GM21529 (cell line): ENCODE data around the gene LARGE2.

ENCODE experiments used
- ATAC-seq: cut with Tn5 transposase; IDR thresholded peaks from one replicate; pipeline ENCODE4 v1.9.1; 2021; ENCODE audit not compliant: unreplicated experiment

LARGE2 gene

DNA sequence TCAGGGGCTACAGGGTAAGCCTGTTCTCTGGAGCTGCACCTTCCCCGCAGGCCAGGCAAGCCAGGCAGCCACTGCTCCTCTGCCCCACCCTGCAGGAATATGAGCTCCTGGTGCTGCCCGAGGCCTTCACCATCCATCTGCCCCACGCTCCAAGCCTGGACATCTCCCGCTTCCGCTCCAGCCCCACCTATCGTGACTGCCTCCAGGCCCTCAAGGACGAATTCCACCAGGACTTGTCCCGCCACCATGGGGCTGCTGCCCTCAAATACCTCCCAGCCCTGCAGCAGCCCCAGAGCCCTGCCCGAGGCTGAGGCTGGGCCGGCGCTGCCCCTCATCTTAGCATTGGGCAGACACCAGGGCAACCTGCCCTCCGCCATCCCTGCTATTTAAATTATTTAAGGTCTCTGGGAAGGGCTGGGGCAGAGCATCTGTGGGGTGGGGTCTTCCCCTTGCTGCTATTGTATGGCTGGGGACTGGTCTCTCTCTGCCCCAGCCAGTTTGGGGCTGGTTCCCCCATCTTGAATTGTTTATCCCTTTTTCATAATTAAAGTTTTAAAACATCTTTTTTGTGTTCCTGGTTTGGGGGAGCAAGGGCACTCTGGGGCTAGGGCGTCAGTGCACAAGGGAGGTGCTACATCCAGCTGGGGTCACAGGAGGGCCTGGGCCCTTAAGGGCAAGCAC lies 6.2 kb downstream of the LARGE2 start:
- no peak for ATAC-seq

GRCh38 chr11:45929486-45930030 lies 7.1 kb downstream of the LARGE2 start:
- ATAC-seq = peak; percentile 9

DNA sequence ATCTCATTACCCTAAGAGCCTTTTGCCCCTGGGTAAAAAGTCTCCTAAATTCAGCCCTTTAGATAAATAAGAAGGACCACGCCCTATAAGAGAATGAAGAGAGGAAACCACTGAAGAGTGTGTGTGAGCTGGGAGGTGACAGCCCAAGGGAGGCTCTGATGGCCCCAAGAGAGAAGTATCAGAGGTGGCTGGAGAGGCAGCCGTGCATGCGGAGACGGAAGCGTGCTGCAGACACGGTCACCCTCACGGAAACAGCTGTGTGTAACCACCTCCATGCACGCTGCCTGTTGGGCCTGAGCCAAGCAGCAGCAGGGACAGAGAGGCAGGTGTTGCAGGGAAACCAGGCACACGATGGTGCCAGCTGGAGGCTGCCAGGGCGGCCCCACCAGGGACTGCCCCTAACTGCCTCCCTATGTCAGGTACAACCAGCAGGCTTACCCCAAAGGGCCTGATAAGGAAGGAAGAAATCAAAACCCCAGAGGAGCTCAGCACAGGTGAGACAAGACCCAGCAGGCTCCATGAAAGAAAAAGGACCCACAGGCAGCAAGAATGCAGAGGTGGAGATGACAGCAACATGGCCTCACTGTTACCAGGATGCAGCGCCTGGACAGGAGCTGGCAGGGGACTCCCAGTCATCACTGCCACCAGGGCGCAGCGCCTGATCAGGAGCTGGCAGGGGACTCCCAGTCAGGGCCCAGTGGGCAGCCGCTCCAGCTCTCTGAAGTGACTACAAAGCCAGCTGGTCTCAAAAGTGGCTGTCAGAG lies 7.8 kb downstream of the LARGE2 start:
- ATAC-seq = peak; percentile 94

GRCh38 chr11:45930951-45931570 lies 8.6 kb downstream of the LARGE2 start:
- no peak for ATAC-seq

DNA sequence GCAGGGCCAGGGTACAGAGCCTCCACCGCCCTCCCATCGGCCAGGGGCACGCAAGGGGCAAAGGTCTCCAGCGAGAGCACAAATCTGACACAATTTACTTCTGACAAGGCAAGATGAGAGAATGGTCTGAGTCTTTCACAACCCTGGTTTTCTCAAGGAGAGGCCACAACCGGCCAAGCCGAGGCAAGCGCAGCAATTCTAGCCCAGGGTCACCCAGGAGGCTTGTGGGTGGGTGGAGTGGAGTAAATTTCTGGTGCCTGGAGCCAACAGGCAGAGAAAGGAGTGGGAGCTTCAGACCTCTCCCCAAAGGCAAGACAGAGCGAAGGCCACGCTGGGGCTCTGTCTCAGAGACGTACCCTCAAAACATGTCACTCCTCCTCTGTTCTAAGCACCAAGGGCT lies 9.3 kb downstream of the LARGE2 start:
- no peak for ATAC-seq

GRCh38 chr11:45932217-45932616 lies 9.8 kb downstream of the LARGE2 start:
- ATAC-seq = no peak

GRCh38 chr11:45933131-45933831 lies 10.8 kb downstream of the LARGE2 start:
- ATAC-seq = peak; percentile 33

- ATAC-seq = no peak
Measured at GRCh38 chr11:45933846-45934579, 11.6 kb downstream of the LARGE2 start.

GRCh38 chr11:45934580-45935318 lies 12.3 kb downstream of the LARGE2 start:
- no peak for ATAC-seq

DNA sequence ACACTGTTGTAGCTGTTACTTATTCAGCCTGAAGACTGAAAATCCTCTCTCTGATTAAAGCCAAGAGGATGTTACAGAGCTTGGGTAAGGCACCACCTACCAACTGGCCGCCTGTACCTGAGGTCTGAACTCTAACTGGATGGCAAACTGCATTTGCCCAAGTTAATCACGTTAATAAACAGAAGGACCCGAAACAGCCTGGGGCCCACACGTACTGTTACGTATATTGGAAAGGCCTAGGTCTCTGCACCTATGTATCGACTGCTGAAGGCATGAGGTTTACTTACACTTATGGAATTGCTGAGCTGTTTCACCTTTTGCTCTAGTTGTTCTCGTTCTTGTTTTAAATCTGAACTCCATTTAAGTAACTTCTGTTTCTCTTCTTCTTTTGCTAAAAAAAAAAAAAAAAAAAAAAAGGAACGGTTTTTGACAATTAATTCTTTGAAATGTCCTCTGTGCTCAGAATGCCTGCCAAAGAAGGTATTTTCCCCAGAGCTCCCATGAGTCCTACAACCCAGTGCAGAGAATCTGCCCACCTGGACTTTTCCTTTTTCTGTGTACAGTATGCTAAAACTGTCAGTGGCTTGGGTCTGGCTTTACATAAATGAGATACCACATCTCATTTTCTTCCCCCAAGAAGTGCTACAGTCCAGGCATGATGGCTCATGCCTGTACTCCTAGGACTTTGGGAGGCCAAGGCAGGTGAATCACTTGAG lies 13.1 kb downstream of the LARGE2 start:
- ATAC-seq = no peak

- ATAC-seq = no peak
Measured at GRCh38 chr11:45936511-45937054, 14.1 kb downstream of the LARGE2 start.

DNA sequence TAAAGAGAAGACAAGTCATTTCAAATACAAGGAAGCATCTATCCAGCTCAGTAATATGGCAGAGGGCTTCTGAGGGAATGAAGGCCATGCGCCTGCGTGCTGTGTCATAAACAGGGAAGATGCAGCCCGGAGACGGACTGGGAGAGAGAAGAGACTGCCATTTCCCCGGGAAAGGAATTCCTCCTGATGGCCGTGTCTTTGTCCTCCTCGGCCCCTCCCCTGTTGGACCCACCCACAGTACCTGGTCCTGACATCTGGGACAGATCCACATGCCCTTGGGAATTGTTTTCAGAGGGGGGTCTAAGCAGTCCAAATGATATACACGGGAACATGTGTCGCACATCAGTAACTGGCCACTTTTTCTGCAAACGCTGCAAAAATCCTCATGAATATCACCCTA lies 15.5 kb downstream of the LARGE2 start:
- ATAC-seq = no peak

- no peak for ATAC-seq
Measured at GRCh38 chr11:45939836-45940235, 17.4 kb downstream of the LARGE2 start.

DNA sequence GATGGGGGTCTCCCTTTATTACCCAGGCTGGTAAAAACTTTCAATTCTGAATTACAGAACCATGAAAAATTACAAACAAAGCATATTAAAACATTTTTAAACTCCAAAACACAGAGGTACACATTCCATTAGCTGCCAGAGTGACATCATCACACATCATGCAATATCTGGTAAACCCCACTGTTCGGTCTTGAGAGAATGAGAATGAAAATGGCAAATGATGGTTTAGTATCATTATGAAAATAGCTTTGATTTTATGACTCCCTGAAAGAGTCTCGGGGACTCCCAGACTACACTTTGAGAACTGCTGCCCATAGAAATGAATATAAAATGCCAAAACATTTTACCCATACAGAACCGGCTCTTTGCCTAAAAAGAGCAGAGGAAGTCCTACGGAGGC lies 18.8 kb downstream of the LARGE2 start:
- ATAC-seq = no peak

- ATAC-seq = no peak
Measured at GRCh38 chr11:45942381-45942780, 19.9 kb downstream of the LARGE2 start.

- ATAC-seq = no peak
Measured at GRCh38 chr11:45945397-45945999, 23.0 kb downstream of the LARGE2 start.

- ATAC-seq = no peak
Measured at GRCh38 chr11:45947885-45948284, 25.4 kb downstream of the LARGE2 start.

- no peak for ATAC-seq
Measured at GRCh38 chr11:45948356-45948755, 25.9 kb downstream of the LARGE2 start.

GRCh38 chr11:45949992-45950407 lies 27.5 kb downstream of the LARGE2 start:
- ATAC-seq = no peak
